ES-I3 (cell line): ENCODE data around the gene SLC9C1.
"Not testable (repeated sequence)": the region's sequence is repeated elsewhere in the genome, so short reads cannot be mapped to it uniquely, and the experiment has no call there.

Source experiments
- H3K36me3 ChIP-seq: 2 replicates; pipeline ENCODE4 v1.6.1; 2013; ENCODE audit warnings: mild to moderate bottlenecking, low read length, control low read depth, moderate library complexity; ENCODE audit not compliant: insufficient read depth
- H3K4me1 ChIP-seq: 2 replicates; pipeline ENCODE4 v1.6.1; 2013; ENCODE audit warnings: mild to moderate bottlenecking, control low read depth, low read length; ENCODE audit not compliant: insufficient read depth
- H3K9ac ChIP-seq: 2 replicates; pipeline ENCODE4 v1.6.1; 2013; ENCODE audit warnings: low read depth, mild to moderate bottlenecking, low read length, moderate library complexity
- H3K9me3 ChIP-seq: 2 replicates; pipeline ENCODE4 v1.6.1; 2013; ENCODE audit warnings: mild to moderate bottlenecking, low read length, moderate library complexity; ENCODE audit not compliant: control insufficient read depth, insufficient read depth

SLC9C1 gene

GRCh38 chr3:112199622-112200316, 94.2 kb downstream of the SLC9C1 start:
- Histone ChIP-seq H3K36me3 (no peaks in the 10 kb centered on the region), H3K9ac (no peak overlapping the region), H3K9me3 (peaks cover 5% of the 10 kb centered on the region; the same call in 1 of the 2 replicates), H3K4me1 (no peaks in the 10 kb centered on the region)

GRCh38 chr3:112197131-112197530, 96.9 kb downstream of the SLC9C1 start:
- Histone ChIP-seq H3K36me3 (no peaks in the 10 kb centered on the region), H3K9me3 (peaks cover 7% of the 10 kb centered on the region; the same call in 1 of the 2 replicates), H3K9ac (no peak overlapping the region), H3K4me1 (no peaks in the 10 kb centered on the region)

GRCh38 chr3:112187300-112187699, 106.7 kb downstream of the SLC9C1 start:
- no peaks in the 10 kb centered on the region for H3K9me3 ChIP-seq
- H3K36me3 ChIP-seq: no peaks in the 10 kb centered on the region
- H3K4me1 ChIP-seq: no peaks in the 10 kb centered on the region
- H3K9ac ChIP-seq: no peak overlapping the region

GRCh38 chr3:112185423-112186035, 108.5 kb downstream of the SLC9C1 start:
- not testable (repeated sequence) for H3K4me1 ChIP-seq, H3K36me3 ChIP-seq, H3K9me3 ChIP-seq
- H3K9ac ChIP-seq: peak overlapping the region; percentile 47; the same call in 1 of the 2 replicates

GRCh38 chr3:112175646-112176045, 118.4 kb downstream of the SLC9C1 start:
- Histone ChIP-seq H3K9ac (no peak overlapping the region), H3K9me3 (no peaks in the 10 kb centered on the region), H3K4me1 (no peaks in the 10 kb centered on the region), H3K36me3 (no peaks in the 10 kb centered on the region)

DNA sequence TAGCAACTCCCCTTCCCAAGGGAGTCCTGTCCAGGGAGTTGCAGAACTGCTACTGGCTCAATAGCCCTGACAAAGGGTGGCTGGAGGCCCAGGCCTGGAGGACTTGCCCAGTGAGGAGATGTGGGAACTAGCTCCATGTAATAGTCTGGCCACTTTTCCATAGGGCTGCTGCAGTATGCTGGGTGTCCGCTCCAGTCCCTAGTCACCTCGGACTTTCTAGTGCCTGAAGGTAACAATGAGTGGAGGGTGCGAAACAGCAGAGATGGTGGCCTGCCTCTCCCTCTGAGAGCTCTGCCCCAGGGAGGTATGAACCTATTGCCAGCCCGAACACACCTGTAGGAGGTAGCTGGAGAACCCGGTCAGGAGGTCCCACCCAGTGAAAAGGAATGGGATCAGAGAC, 119.0 kb downstream of the SLC9C1 start:
- no peaks in the 10 kb centered on the region for H3K9me3 ChIP-seq
- no peaks in the 10 kb centered on the region for H3K36me3 ChIP-seq
- H3K4me1 ChIP-seq: no peaks in the 10 kb centered on the region
- no peak overlapping the region for H3K9ac ChIP-seq

DNA sequence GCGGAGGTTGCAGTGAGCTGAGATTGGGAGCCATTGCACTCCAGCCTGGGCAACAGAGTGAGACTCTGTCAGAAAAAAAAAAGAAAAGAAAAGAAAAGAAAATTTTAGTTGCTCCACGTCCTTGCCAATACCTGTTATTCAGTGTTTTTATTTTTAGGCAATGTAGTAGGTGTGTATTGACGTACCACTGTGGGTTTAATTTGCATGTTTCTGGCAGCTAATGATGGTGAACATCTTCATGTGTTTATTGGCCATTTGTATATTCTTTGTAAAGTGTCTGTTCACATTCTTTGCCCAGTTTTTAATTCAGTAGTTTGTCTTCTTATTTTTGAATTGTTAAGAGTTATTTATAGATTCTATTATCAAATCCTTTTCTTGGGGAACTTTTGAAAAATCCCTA, 122.9 kb downstream of the SLC9C1 start:
- Histone ChIP-seq H3K4me1 (no peaks in the 10 kb centered on the region), H3K36me3 (no peaks in the 10 kb centered on the region), H3K9me3 (no peaks in the 10 kb centered on the region), H3K9ac (no peak overlapping the region)

GRCh38 chr3:112170046-112170445, 124.0 kb downstream of the SLC9C1 start:
- no peak overlapping the region for H3K9ac ChIP-seq
- H3K9me3 ChIP-seq: no peaks in the 10 kb centered on the region
- H3K4me1 ChIP-seq: no peaks in the 10 kb centered on the region
- no peaks in the 10 kb centered on the region for H3K36me3 ChIP-seq

- H3K36me3 ChIP-seq: no peaks in the 10 kb centered on the region
- no peak overlapping the region for H3K9ac ChIP-seq
- no peaks in the 10 kb centered on the region for H3K9me3 ChIP-seq
- no peaks in the 10 kb centered on the region for H3K4me1 ChIP-seq
Measured at GRCh38 chr3:112167758-112168157, 126.3 kb downstream of the SLC9C1 start.

DNA sequence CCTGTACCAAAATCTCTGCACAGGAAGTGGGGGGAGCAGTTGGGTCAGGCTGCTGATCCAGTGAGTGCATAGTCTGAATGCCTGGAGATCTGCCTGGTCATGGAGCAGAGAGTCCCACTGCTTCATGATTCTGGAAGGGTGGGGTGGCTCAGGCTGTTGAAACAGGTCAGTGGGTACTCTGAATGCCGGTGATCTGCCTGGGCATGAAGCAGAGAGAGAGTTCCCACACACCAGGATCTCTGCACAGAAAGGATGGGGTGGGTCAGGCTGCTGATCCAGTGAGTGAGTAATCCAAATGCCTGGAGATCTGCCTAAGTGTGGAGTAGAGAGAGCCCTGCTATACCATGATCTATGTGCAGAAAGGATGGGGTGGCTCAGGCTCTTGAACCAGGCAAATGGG, 144.9 kb downstream of the SLC9C1 start:
- Histone ChIP-seq H3K9ac (no peak overlapping the region), H3K36me3 (no peaks in the 10 kb centered on the region), H3K9me3 (peaks cover 6% of the 10 kb centered on the region), H3K4me1 (no peaks in the 10 kb centered on the region)

- H3K9me3 ChIP-seq: 0 out of 2 replicates have a peak, but pooled peaks cover 6% of the 10 kb centered on the region
- H3K9ac ChIP-seq: no peak overlapping the region
- peaks cover under 1% of the 10 kb centered on the region; the same call in 1 of the 2 replicates for H3K4me1 ChIP-seq
- H3K36me3 ChIP-seq: no peaks in the 10 kb centered on the region
Measured at GRCh38 chr3:112143689-112144088, 150.3 kb downstream of the SLC9C1 start.

GRCh38 chr3:112143251-112143650, 150.8 kb downstream of the SLC9C1 start:
- Histone ChIP-seq H3K9me3 (0 out of 2 replicates have a peak, but pooled peaks cover 6% of the 10 kb centered on the region), H3K4me1 (peaks cover 5% of the 10 kb centered on the region; the same call in 1 of the 2 replicates), H3K36me3 (no peaks in the 10 kb centered on the region), H3K9ac (no peak overlapping the region)

DNA sequence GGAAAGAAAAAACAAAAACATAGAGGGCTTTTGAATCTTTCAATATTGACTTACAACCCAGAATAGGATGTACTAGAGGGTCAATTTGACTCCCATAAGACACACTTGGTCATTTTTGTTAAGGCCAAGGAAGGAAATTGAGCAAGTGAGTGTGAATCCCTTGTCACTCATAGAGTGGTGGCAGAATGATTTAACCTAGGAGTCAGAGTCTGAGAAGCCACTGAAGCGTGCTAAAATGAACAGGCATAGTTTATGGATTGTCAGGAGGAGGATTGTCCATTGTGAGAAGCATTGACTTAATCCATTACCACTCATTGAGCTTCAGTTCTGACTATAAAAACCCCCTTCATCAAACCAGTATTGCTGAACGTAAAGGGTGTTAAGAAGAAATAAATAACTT, 152.7 kb downstream of the SLC9C1 start:
- Histone ChIP-seq H3K36me3 (no peaks in the 10 kb centered on the region), H3K9me3 (no peaks in the 10 kb centered on the region), H3K9ac (no peak overlapping the region), H3K4me1 (peaks cover 23% of the 10 kb centered on the region; the same call in 1 of the 2 replicates)

- no peaks in the 10 kb centered on the region for H3K9me3 ChIP-seq
- no peaks in the 10 kb centered on the region for H3K36me3 ChIP-seq
- H3K9ac ChIP-seq: no peak overlapping the region
- H3K4me1 ChIP-seq: peaks cover 23% of the 10 kb centered on the region; the same call in 1 of the 2 replicates
Measured at GRCh38 chr3:112140584-112140983, 153.4 kb downstream of the SLC9C1 start.
